GM23338 (cell line): ENCODE data around the gene GAB2.

Experiments
- CREB1 ChIP-seq: fragments of 250-450 bp; sonication (Bioruptor Pico); IDR thresholded peaks from 2 replicates; pipeline ENCODE4 v1.5.0; 2020; ENCODE audit warnings: low read depth, mild to moderate bottlenecking, moderate library complexity
- EZH2 ChIP-seq: fragments of 200-600 bp; sonication (generic); IDR thresholded peaks from one replicate; pipeline ENCODE4 v1.8.0; 2017; ENCODE audit warnings: antibody characterized with exemption, mild to moderate bottlenecking, low read depth; ENCODE audit not compliant: unreplicated experiment
- EZH2phosphoT487 ChIP-seq: fragments of 200-600 bp; sonication (generic); IDR thresholded peaks from one replicate; pipeline ENCODE4 v1.8.1; 2018; ENCODE audit warnings: antibody characterized with exemption; ENCODE audit not compliant: unreplicated experiment
- JUNB ChIP-seq: IDR thresholded peaks from one replicate; pipeline ENCODE4 v1.6.1; 2016; ENCODE audit warnings: antibody characterized with exemption; ENCODE audit not compliant: unreplicated experiment
- NANOG ChIP-seq: IDR thresholded peaks from 2 replicates; pipeline ENCODE4 v1.6.1; 2016; ENCODE audit warnings: antibody characterized with exemption, borderline replicate concordance
- POLR2AphosphoS5 ChIP-seq: IDR thresholded peaks from 2 replicates; pipeline ENCODE4 v1.6.1; 2016; ENCODE audit warnings: antibody characterized with exemption, low read depth
- ZNF114 ChIP-seq: fragments of 250-450 bp; sonication (Bioruptor Pico); IDR thresholded peaks from 2 replicates; pipeline ENCODE4 v1.5.0; 2020; ENCODE audit warnings: mild to moderate bottlenecking, moderate library complexity
- ZNF331 ChIP-seq: fragments of 250-450 bp; sonication (Bioruptor Pico); IDR thresholded peaks from 2 replicates; pipeline ENCODE4 v1.5.0; 2020; ENCODE audit warnings: low read depth, mild to moderate bottlenecking, moderate library complexity
- TF ChIP-seq, protein P1 (sequence below), 2 experiments: fragments of 200-600 bp in 1 of 2; sonication (generic) in 1 of 2; conservative IDR thresholded peaks; 2 replicates each; pipeline versions ENCODE4 v1.5.1 to v1.6.1; 2016 to 2017; ENCODE audit warnings: antibody characterized with exemption in 2 of 2, low read depth in 2 of 2, mild to moderate bottlenecking in 2 of 2, moderate library complexity in 1 of 2
- TF ChIP-seq, protein P2 (sequence below): IDR thresholded peaks from one replicate; pipeline ENCODE4 v1.6.1; 2018; ENCODE audit warnings: antibody characterized with exemption; ENCODE audit not compliant: unreplicated experiment
- TF ChIP-seq, protein P3 (sequence below): IDR thresholded peaks from 2 replicates; pipeline ENCODE4 v1.6.1; 2016; ENCODE audit warnings: antibody characterized with exemption

DNA sequence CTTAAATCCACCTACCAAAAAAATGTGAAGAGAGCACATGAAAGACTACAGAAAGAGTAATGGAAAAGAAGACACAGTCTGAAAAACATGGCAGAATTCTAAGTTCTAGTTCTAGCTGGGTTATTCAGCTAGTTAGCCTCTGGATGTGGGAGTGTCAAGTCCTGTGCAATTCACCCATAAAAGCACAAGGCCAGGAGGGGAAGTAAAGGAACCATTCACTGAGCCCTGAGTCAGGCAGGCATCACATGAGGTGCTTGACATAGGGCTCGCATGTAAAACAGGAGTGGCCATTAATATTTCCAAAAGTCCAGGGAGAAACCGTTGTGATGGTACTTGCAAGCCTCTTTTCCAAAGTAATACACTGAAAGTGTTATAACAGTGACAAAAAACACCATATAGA is 103.7 kb downstream of the GAB2 start:
- TF ChIP-seq, protein P1, sequence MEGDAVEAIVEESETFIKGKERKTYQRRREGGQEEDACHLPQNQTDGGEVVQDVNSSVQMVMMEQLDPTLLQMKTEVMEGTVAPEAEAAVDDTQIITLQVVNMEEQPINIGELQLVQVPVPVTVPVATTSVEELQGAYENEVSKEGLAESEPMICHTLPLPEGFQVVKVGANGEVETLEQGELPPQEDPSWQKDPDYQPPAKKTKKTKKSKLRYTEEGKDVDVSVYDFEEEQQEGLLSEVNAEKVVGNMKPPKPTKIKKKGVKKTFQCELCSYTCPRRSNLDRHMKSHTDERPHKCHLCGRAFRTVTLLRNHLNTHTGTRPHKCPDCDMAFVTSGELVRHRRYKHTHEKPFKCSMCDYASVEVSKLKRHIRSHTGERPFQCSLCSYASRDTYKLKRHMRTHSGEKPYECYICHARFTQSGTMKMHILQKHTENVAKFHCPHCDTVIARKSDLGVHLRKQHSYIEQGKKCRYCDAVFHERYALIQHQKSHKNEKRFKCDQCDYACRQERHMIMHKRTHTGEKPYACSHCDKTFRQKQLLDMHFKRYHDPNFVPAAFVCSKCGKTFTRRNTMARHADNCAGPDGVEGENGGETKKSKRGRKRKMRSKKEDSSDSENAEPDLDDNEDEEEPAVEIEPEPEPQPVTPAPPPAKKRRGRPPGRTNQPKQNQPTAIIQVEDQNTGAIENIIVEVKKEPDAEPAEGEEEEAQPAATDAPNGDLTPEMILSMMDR (conservative IDR thresholded peaks at IDR 0.05; ENCODE audit: low read depth in 2 of 2): no peak
- no peak for TF ChIP-seq EZH2
- TF ChIP-seq, protein P2, sequence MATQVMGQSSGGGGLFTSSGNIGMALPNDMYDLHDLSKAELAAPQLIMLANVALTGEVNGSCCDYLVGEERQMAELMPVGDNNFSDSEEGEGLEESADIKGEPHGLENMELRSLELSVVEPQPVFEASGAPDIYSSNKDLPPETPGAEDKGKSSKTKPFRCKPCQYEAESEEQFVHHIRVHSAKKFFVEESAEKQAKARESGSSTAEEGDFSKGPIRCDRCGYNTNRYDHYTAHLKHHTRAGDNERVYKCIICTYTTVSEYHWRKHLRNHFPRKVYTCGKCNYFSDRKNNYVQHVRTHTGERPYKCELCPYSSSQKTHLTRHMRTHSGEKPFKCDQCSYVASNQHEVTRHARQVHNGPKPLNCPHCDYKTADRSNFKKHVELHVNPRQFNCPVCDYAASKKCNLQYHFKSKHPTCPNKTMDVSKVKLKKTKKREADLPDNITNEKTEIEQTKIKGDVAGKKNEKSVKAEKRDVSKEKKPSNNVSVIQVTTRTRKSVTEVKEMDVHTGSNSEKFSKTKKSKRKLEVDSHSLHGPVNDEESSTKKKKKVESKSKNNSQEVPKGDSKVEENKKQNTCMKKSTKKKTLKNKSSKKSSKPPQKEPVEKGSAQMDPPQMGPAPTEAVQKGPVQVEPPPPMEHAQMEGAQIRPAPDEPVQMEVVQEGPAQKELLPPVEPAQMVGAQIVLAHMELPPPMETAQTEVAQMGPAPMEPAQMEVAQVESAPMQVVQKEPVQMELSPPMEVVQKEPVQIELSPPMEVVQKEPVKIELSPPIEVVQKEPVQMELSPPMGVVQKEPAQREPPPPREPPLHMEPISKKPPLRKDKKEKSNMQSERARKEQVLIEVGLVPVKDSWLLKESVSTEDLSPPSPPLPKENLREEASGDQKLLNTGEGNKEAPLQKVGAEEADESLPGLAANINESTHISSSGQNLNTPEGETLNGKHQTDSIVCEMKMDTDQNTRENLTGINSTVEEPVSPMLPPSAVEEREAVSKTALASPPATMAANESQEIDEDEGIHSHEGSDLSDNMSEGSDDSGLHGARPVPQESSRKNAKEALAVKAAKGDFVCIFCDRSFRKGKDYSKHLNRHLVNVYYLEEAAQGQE: no peak
- TF ChIP-seq EZH2phosphoT487: no peak
- no peak for TF ChIP-seq POLR2AphosphoS5
- TF ChIP-seq JUNB: no peak
- TF ChIP-seq ZNF331 (CRISPR knock-in tag): no peak
- TF ChIP-seq CREB1 (CRISPR knock-in tag): no peak
- TF ChIP-seq, protein P3, sequence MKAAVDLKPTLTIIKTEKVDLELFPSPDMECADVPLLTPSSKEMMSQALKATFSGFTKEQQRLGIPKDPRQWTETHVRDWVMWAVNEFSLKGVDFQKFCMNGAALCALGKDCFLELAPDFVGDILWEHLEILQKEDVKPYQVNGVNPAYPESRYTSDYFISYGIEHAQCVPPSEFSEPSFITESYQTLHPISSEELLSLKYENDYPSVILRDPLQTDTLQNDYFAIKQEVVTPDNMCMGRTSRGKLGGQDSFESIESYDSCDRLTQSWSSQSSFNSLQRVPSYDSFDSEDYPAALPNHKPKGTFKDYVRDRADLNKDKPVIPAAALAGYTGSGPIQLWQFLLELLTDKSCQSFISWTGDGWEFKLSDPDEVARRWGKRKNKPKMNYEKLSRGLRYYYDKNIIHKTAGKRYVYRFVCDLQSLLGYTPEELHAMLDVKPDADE: no peak
- no peak for TF ChIP-seq NANOG
- no peak for TF ChIP-seq ZNF114 (CRISPR knock-in tag)
